GM18517 (cell line): ENCODE data around the gene ELFN2.

Source experiments
- ATAC-seq: cut with Tn5 transposase; IDR thresholded peaks from one replicate; pipeline ENCODE4 v1.9.1; 2021; ENCODE audit warnings: mild to moderate bottlenecking, moderate library complexity; ENCODE audit not compliant: unreplicated experiment

The ELFN2 gene

GRCh38 chr22:37428649-37429586, 1.6 kb upstream of the ELFN2 start:
- ATAC-seq = no peak

- no peak for ATAC-seq
Observed at GRCh38 chr22:37427711-37428635, 694 bp upstream of the ELFN2 start.

- ATAC-seq = no peak
Observed at GRCh38 chr22:37426706-37427134, 559 bp downstream of the ELFN2 start.

- no peak for ATAC-seq
Observed at GRCh38 chr22:37425800-37426705, 1.2 kb downstream of the ELFN2 start.

- no peak for ATAC-seq
Observed at GRCh38 chr22:37425369-37425768, 1.9 kb downstream of the ELFN2 start.

GRCh38 chr22:37423283-37423682, 4.0 kb downstream of the ELFN2 start:
- ATAC-seq = no peak

- ATAC-seq = no peak
Observed at GRCh38 chr22:37421468-37421877, 5.8 kb downstream of the ELFN2 start.

- ATAC-seq = no peak
Observed at GRCh38 chr22:37420686-37421467, 6.4 kb downstream of the ELFN2 start.

- no peak for ATAC-seq
Observed at GRCh38 chr22:37419969-37420685, 7.2 kb downstream of the ELFN2 start.

- no peak for ATAC-seq
Observed at GRCh38 chr22:37419370-37419968, 7.8 kb downstream of the ELFN2 start.

GRCh38 chr22:37418627-37419369, 8.5 kb downstream of the ELFN2 start:
- ATAC-seq = no peak

- ATAC-seq = no peak
Observed at GRCh38 chr22:37417677-37418348, 9.5 kb downstream of the ELFN2 start.

- ATAC-seq = no peak
Observed at GRCh38 chr22:37417264-37417663, 10.0 kb downstream of the ELFN2 start.

GRCh38 chr22:37416827-37417226, 10.5 kb downstream of the ELFN2 start:
- ATAC-seq = no peak

GRCh38 chr22:37416389-37416788, 10.9 kb downstream of the ELFN2 start:
- no peak for ATAC-seq

GRCh38 chr22:37415210-37415609, 12.1 kb downstream of the ELFN2 start:
- no peak for ATAC-seq

- no peak for ATAC-seq
Observed at GRCh38 chr22:37414288-37414687, 13.0 kb downstream of the ELFN2 start.
